Endothelial cell of umbilical vein (primary cell): ENCODE data around the gene APOM. TPM values are rescaled to one million over a fixed set of nuclear protein-coding genes. Genes with fewer than 3 reads are reported as not detected.

ENCODE experiments used
- BruUV-seq: library from RNA; stranded (reverse); fragments of 400-500 nt; replicated peaks from 2 replicates; lab custom pipeline; 2021; lab: Mats Ljungman, UMichigan
- CTCF ChIA-PET: fragments of 300-600, 350-600 bp; sonication (Branson Sonifier 250); formaldehyde crosslinking; loops from one replicate; lab custom pipeline; 2021; ENCODE audit warnings: antibody characterized with exemption, inconsistent platforms; lab: Charles Lee
- POLR2A ChIA-PET: fragments of 300-600, 350-600 bp; sonication (Branson Sonifier 250); formaldehyde crosslinking; loops from one replicate; lab custom pipeline; 2021; ENCODE audit warnings: antibody characterized with exemption, inconsistent platforms; lab: Charles Lee
- DNase-seq: peaks from one replicate; pipeline ENCODE4 v3.0.0-alpha.2; 2011; ENCODE audit warnings: low read depth, low spot score
- FAIRE-seq: peaks from 2 replicates; lab custom pipeline; 2011; peaks lifted over from hg19 to GRCh38; lab: Jason Lieb, UNC
- H2AFZ ChIP-seq: 2 replicates; pipeline ENCODE4 v1.6.0; 2012; ENCODE audit warnings: low read depth, low read length, control low read depth, inconsistent platforms
- H3K27ac ChIP-seq: 2 replicates; pipeline ENCODE4 v1.5.1; 2011; ENCODE audit warnings: low read depth, mild to moderate bottlenecking, control low read depth, low read length, moderate library complexity; ENCODE audit not compliant: insufficient read depth
- H3K27me3 ChIP-seq, 2 experiments: 2 replicates each; pipeline versions ENCODE4 v1.6.0 to v1.6.1; 2011; ENCODE audit warnings: low read length in 2 of 2, mixed read lengths in 1 of 2; ENCODE audit not compliant: control insufficient read depth in 2 of 2, insufficient read depth in 2 of 2
- H3K36me3 ChIP-seq, 2 experiments: 2 replicates in 1 of 2; 3 replicates in 1 of 2; pipeline ENCODE4 v1.5.1; 2011; ENCODE audit warnings: low read length in 2 of 2, mild to moderate bottlenecking in 1 of 2, moderate library complexity in 1 of 2; ENCODE audit not compliant: control insufficient read depth in 2 of 2, insufficient read depth in 2 of 2; ENCODE audit errors: extremely low read depth in 1 of 2
- H3K4me1 ChIP-seq: 3 replicates; pipeline ENCODE4 v1.5.1; 2011; ENCODE audit warnings: mild to moderate bottlenecking, low read length; ENCODE audit not compliant: control insufficient read depth, insufficient read depth; ENCODE audit errors: extremely low read depth
- H3K4me2 ChIP-seq: 2 replicates; pipeline ENCODE4 v1.6.1; 2011; ENCODE audit warnings: low read length, control low read depth, mixed read lengths; ENCODE audit not compliant: insufficient read depth
- H3K4me3 ChIP-seq, 3 experiments: fragments of 200-600 bp in 1 of 3; sonication (generic), shearing (Covaris generic) in 1 of 3; replicated peaks in 1 of 3; 2 replicates each; pipeline ENCODE4 v1.5.1; 2011 to 2016; ENCODE audit warnings: control low read depth in 3 of 3, low read length in 3 of 3, mild to moderate bottlenecking in 2 of 3, inconsistent platforms in 1 of 3, low read depth in 1 of 3, moderate library complexity in 1 of 3; ENCODE audit not compliant: insufficient read depth in 1 of 3
- H3K79me2 ChIP-seq: 2 replicates; pipeline ENCODE4 v1.6.0; 2012; ENCODE audit warnings: low read length, inconsistent platforms; ENCODE audit not compliant: control insufficient read depth, insufficient read depth
- H3K9ac ChIP-seq: replicated peaks from 2 replicates; pipeline ENCODE3; 2011; ENCODE audit warnings: low read length, control low read depth; ENCODE audit not compliant: insufficient read depth; ENCODE audit errors: extremely low read depth
- H3K9me1 ChIP-seq: replicated peaks from 3 replicates; pipeline ENCODE4 v1.6.0; 2011; ENCODE audit warnings: mild to moderate bottlenecking, low read length; ENCODE audit not compliant: control insufficient read depth, insufficient read depth; ENCODE audit errors: extremely low read depth
- H3K9me3 ChIP-seq: replicated peaks from 2 replicates; pipeline ENCODE4 v1.5.1; 2012; ENCODE audit warnings: low read length, inconsistent platforms; ENCODE audit not compliant: control insufficient read depth, insufficient read depth
- H4K20me1 ChIP-seq: replicated peaks from 2 replicates; pipeline ENCODE3; 2011; ENCODE audit warnings: mild to moderate bottlenecking, low read length; ENCODE audit not compliant: control insufficient read depth, insufficient read depth; ENCODE audit errors: extremely low read depth
- CTCF ChIP-seq, 2 donors: IDR thresholded peaks; 1 replicate in 1 of 2; 2 replicates in 1 of 2; pipeline ENCODE4 v1.5.1; 2011; ENCODE audit warnings: low read length in 2 of 2, mild to moderate bottlenecking in 2 of 2, moderate library complexity in 2 of 2, control low read depth in 1 of 2, inconsistent platforms in 1 of 2, low read depth in 1 of 2; ENCODE audit not compliant: insufficient read depth in 1 of 2; ENCODE audit errors: extremely low read depth in 1 of 2
- EZH2 ChIP-seq: IDR thresholded peaks from 2 replicates; pipeline ENCODE4 v1.6.1; 2012; ENCODE audit warnings: borderline replicate concordance, low read depth, mild to moderate bottlenecking, moderate library complexity, low read length, inconsistent platforms; ENCODE audit not compliant: severe bottlenecking
- FOS ChIP-seq: IDR thresholded peaks from 2 replicates; pipeline ENCODE4 v1.6.1; 2011; ENCODE audit warnings: mild to moderate bottlenecking, low read length, moderate library complexity, borderline replicate concordance; ENCODE audit not compliant: insufficient read depth
- GATA2 ChIP-seq: IDR thresholded peaks from 2 replicates; pipeline ENCODE4 v1.7.0; 2011; ENCODE audit warnings: low read depth, mild to moderate bottlenecking, moderate library complexity, mixed read lengths, low read length; ENCODE audit not compliant: insufficient read length, insufficient read depth
- JUN ChIP-seq: IDR thresholded peaks from 2 replicates; pipeline ENCODE4 v1.6.1; 2011; ENCODE audit warnings: borderline replicate concordance, low read depth; ENCODE audit not compliant: insufficient read length, insufficient read depth
- MYC ChIP-seq: IDR thresholded peaks from one replicate; pipeline ENCODE4 v1.6.1; 2011; ENCODE audit warnings: mild to moderate bottlenecking, low read depth, low read length
- POLR2A ChIP-seq: IDR thresholded peaks from 2 replicates; pipeline ENCODE4 v1.6.1; 2012; ENCODE audit warnings: low read depth, mild to moderate bottlenecking, control low read depth, low read length
- POLR2AphosphoS5 ChIP-seq: IDR thresholded peaks from 2 replicates; pipeline ENCODE4 v1.6.1; 2012; ENCODE audit warnings: low read depth, mild to moderate bottlenecking, control low read depth, low read length, moderate library complexity; ENCODE audit not compliant: insufficient read depth
- dilution Hi-C: fragments of 300-500 bp; cut with MboI; formaldehyde crosslinking; loops from one replicate; pipeline ENCODE4 v1.15.0; 2019; ENCODE audit warnings: low sequenced_read_pairs; ENCODE audit not compliant: extremely low pct_ligation_motif_present
- intact Hi-C: fragments of 100-400 bp; cut with micrococcal nuclease; formaldehyde crosslinking; loops from one replicate; pipeline ENCODE4 v1.10.0; 2022
- polyA plus RNA-seq, 4 experiments: library from polyadenylated mRNA; depleted of rRNA in 3 of 4; stranded (reverse) in 3 of 4; unstranded in 1 of 4; fragments of >200 nt; gene quantifications; 2 replicates each; pipeline versions ENCODE4 v1.2.1 to v1.2.3, GENCODE V29; 2011 to 2012; ENCODE audit warnings: missing spikeins in 1 of 4
- total RNA-seq: library from RNA; stranded (reverse); gene quantifications from 2 replicates; pipeline ENCODE4 v1.2.3, GENCODE V29; 2021
- TF ChIP-seq, protein P1 (sequence below): IDR thresholded peaks from 2 replicates; pipeline ENCODE4 v1.6.1; 2011; ENCODE audit not compliant: insufficient read depth, insufficient read length

APOM gene
- total and polyA plus RNA-seq, 2 donors (not counting 3 experiments of a cell fraction or from before 2014, with no cell fraction given) = 2.5 TPM; not detected in 1

GRCh38 chr6:31634131-31634530 is 21.6 kb upstream of the APOM start:
- Histone ChIP-seq H3K4me2 (no peak overlapping the region), H3K27me3 (no peaks in the 10 kb centered on the region), H4K20me1 (peaks cover 3% of the 10 kb centered on the region), H3K36me3 (peaks cover 45 to 82% of the 10 kb centered on the region in 2 experiments), H3K9ac (no peak overlapping the region), H3K27ac (no peak overlapping the region), H2AFZ (no peak overlapping the region), H3K9me3 (no peaks in the 10 kb centered on the region), H3K9me1 (no peaks in the 10 kb centered on the region), H3K4me1 (no peaks in the 10 kb centered on the region), H3K4me3 (no peak overlapping the region), H3K79me2 (peaks cover 17% of the 10 kb centered on the region)
- DNase-seq = no peak
- ChIA-PET CTCF (interaction anchor here (1.3 kb wide), 1 partner anchor 184 kb away, joined by 3 read pairs; no protein-coding TSS in a partner anchor), POLR2A (interaction anchor here (1.0 kb wide), 1 partner anchor 12 kb away, joined by 4 read pairs; no protein-coding TSS in a partner anchor)
- intact Hi-C loops = no loop called here
- no peak for FAIRE-seq
- TF ChIP-seq POLR2A = no peak
- no peak for TF ChIP-seq CTCF (IDR thresholded peaks at IDR 0.05; ENCODE audit: extremely low read depth in 1 of 2, insufficient read depth in 1 of 2, low read depth in 1 of 2, low read length in 2 of 2)
- no peak for TF ChIP-seq FOS
- no peak for TF ChIP-seq JUN
- no peak for TF ChIP-seq GATA2
- no peak for TF ChIP-seq POLR2AphosphoS5
- TF ChIP-seq MYC = no peak
- TF ChIP-seq EZH2 = no peak
- TF ChIP-seq, protein P1, sequence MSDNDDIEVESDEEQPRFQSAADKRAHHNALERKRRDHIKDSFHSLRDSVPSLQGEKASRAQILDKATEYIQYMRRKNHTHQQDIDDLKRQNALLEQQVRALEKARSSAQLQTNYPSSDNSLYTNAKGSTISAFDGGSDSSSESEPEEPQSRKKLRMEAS = no peak
- dilution Hi-C loops = no loop called here
- no TSS peak for BruUV-seq
